ENCODE measurements around the gene NRIP3. TPM values are rescaled to one million over a fixed set of nuclear protein-coding genes. Genes with fewer than 3 reads are reported as not detected.
A peak's percentile ranks its signal among the peaks of the same experiment; 100 is the strongest.

NRIP3 gene
- 1 to 10 TPM in 2 of 4 donors, under 1 TPM in 1, not detected in 1; 0.42 to 1.8 (median 1.3) TPM for total RNA-seq

DNA sequence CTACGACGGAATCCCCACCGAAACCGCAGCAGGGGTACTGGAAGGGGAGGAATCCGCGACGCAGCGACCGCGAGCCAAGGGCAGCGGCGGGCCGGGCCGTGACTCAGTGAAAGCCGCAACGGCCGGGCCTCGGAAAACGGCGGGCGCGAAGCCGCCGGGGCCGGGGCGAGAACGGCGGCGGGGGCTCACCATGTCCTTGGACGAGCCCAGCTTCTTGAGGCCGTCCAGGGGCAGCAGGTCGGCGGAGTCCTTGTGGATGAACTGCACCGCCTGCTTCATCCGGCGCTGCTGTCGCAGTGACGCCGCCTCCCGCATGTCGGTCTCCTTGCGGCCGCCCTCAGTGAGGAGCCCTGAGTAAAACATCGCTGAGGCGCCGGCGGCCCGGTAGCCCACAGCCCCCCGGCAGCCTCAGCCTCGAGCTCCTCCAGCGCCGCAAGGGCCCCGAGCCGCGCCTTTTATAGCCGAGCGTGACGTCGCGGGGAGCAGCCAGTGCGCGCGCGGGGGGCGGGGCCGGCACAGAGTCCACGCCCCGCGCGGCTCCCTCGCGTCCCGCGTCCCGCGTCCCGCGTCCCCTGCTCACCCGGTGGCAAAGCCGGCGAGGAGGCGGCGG lies at the start of gene NRIP3:
TSS of gene NRIP3 (minus strand) at position 429 of the 610 bp plus-strand sequence. CDS start at position 363, 66 bp downstream.
- H3K9me3 ChIP-seq = no peaks in the 10 kb centered on the region
- peak within 1 kb of the TSS in 1 of 4 donors; percentile 27 for H3K27ac ChIP-seq
- H3K36me3 ChIP-seq = no peaks in the 10 kb centered on the region
- peak; percentile 3 to 33 for TF ChIP-seq POLR2A (IDR thresholded peaks at IDR 0.05)
- TF ChIP-seq EP300 (IDR thresholded peaks at IDR 0.05) = no peak
- TF ChIP-seq, protein P1, sequence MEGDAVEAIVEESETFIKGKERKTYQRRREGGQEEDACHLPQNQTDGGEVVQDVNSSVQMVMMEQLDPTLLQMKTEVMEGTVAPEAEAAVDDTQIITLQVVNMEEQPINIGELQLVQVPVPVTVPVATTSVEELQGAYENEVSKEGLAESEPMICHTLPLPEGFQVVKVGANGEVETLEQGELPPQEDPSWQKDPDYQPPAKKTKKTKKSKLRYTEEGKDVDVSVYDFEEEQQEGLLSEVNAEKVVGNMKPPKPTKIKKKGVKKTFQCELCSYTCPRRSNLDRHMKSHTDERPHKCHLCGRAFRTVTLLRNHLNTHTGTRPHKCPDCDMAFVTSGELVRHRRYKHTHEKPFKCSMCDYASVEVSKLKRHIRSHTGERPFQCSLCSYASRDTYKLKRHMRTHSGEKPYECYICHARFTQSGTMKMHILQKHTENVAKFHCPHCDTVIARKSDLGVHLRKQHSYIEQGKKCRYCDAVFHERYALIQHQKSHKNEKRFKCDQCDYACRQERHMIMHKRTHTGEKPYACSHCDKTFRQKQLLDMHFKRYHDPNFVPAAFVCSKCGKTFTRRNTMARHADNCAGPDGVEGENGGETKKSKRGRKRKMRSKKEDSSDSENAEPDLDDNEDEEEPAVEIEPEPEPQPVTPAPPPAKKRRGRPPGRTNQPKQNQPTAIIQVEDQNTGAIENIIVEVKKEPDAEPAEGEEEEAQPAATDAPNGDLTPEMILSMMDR (IDR thresholded peaks at IDR 0.05) = no peak
- H3K4me3 ChIP-seq = peak within 1 kb of the TSS; percentile 21 to 55 (median 46)
- peak; percentile 41 to 54 for DNase-seq (ENCODE audit: low spot score in 2 of 2)
- H3K4me1 ChIP-seq = peaks cover 0 to 18% (median 13%) of the 10 kb centered on the region in 4 donors
- 2 to 12% methylated on average over 17 to 44 of the region's 83 CpGs for WGBS, 2 donors
- peaks cover 0 to 52% of the 10 kb centered on the region in 2 donors for H3K27me3 ChIP-seq

DNA sequence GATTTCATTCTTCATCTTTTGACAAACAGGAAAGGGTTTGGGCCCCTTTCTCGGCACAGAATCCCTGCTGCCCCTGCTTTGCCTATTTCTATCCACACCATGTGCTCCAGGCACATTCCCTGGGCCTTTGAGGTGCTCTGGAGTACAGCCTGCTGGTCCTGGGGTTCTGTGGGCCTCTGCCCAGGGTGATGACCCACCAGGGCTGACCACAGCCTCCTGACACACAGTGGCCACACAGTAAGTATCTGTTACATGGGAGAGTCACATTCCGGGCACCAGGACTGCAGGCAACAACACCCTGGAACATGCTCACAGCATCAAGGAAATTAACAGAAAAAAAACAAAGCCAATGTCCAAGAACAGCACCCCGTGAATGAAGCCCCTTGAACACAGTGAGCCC lies 48.5 kb upstream of the NRIP3 start:
- 94 to 97% methylated on average over 3 of the region's 3 CpGs for WGBS, 2 donors
- no peak overlapping the region for H3K27ac ChIP-seq

DNA sequence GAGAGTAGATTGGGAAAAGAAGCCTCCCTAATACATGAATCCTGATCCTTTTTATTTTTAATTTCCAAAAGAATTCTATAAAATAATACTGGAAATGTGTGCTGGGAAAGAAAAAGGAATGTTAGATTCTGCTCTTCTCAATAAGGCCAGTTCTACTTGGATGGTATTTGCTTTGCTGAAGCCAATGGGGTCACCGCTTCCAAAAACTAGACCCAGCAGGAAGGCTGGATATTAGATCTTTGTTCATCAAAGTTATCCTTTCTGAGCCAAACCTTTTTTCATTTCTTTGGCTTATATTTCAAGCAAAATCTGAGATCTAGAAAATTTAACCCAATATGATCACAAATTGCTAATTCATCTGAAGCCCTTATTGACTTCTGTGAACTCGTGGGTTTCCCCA lies 46.2 kb upstream of the NRIP3 start:
- WGBS, 2 donors = 89 to 92% methylated on average over 2 of the region's 2 CpGs
- Histone ChIP-seq H3K36me3 (no peaks in the 10 kb centered on the region), H3K4me1 (peaks cover 0 to 21% (median 2%) of the 10 kb centered on the region in 4 donors), H3K27me3 (no peaks in the 10 kb centered on the region), H3K27ac (no peak overlapping the region), H3K9me3 (no peaks in the 10 kb centered on the region), H3K4me3 (no peak overlapping the region)
- no peak for DNase-seq (ENCODE audit: low spot score in 2 of 2)
- TF ChIP-seq POLR2A (IDR thresholded peaks at IDR 0.05) (no peak), EP300 (IDR thresholded peaks at IDR 0.05) (no peak)
- TF ChIP-seq, protein P1 (IDR thresholded peaks at IDR 0.05) = no peak

More for the DNA sequence above, 48.5 kb upstream of the NRIP3 start:
- no peaks in the 10 kb centered on the region for H3K9me3 ChIP-seq
- TF ChIP-seq, protein P1 (IDR thresholded peaks at IDR 0.05) = no peak
- no peak for TF ChIP-seq EP300 (IDR thresholded peaks at IDR 0.05)
- no peak for TF ChIP-seq POLR2A (IDR thresholded peaks at IDR 0.05)
- H3K27me3 ChIP-seq = no peaks in the 10 kb centered on the region
- H3K36me3 ChIP-seq = no peaks in the 10 kb centered on the region
- peaks cover 0 to 35% (median 5%) of the 10 kb centered on the region in 4 donors for H3K4me1 ChIP-seq
- no peak for DNase-seq (ENCODE audit: low spot score in 2 of 2)
- no peak overlapping the region for H3K4me3 ChIP-seq

DNA sequence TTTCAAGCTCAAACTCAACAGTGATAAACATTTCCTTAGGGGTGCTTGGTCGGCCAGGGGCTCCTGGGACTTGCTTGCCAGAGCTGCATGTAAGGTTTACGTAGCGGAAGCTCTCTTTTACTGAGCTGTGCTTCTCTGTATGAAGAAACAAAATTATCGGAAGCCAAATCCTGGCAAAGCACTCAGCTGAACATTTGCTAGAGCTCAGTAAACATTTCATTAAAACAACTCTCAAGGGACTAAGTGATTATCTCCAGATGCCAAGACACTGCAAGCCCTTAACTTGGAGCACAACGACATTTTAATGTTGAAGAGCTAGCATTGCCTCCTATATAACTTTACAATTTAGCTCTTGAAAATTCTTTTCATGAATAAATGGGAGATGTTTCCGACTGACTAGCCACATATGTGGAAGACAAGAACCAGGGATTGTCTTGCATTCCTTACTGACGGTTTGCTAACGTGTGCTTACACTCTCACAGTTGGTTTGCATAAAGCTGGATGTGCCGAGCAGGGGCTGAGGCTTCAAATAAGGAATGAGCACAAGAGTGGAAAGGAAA lies 44.2 kb upstream of the NRIP3 start:
- H3K4me3 ChIP-seq = no peak overlapping the region
- no peaks in the 10 kb centered on the region for H3K36me3 ChIP-seq
- DNase-seq (ENCODE audit: low spot score in 2 of 2) = no peak
- peaks cover 0 to 19% (median 2%) of the 10 kb centered on the region in 4 donors for H3K4me1 ChIP-seq
- TF ChIP-seq EP300 (IDR thresholded peaks at IDR 0.05) = no peak
- no peak for TF ChIP-seq POLR2A (IDR thresholded peaks at IDR 0.05)
- TF ChIP-seq, protein P1 (IDR thresholded peaks at IDR 0.05) = no peak
- peak overlapping the region in 3 of 4 donors; percentile 19 to 50 (median 23) for H3K27ac ChIP-seq
- H3K9me3 ChIP-seq = no peaks in the 10 kb centered on the region
- H3K27me3 ChIP-seq = no peaks in the 10 kb centered on the region
- 48 to 50% methylated on average over 9 of the region's 9 CpGs for WGBS, 2 donors

DNA sequence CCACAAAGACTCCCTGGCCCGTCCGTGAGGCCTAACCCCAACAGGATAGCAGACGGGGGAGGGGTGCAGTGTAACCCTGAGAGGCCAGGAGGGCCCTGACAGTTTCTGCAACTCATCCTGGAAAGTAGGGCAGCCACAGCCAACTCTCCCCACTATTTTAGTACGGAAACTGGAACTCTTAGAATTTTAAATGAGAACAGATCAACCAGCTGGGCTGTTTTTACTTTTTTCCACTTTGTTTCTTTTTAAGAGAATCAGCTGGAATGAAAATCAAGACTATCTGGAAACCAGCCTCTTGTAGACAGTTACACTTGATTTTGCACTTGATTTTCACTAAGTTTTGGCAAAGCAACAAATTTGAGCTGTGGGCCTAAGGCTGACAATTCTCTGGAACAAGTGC lies 42.7 kb upstream of the NRIP3 start:
- WGBS, 2 donors = 73 to 88% methylated on average over 4 of the region's 4 CpGs
- Histone ChIP-seq H3K36me3 (no peaks in the 10 kb centered on the region), H3K27me3 (no peaks in the 10 kb centered on the region), H3K4me3 (no peak overlapping the region), H3K9me3 (no peaks in the 10 kb centered on the region), H3K4me1 (peaks cover 0 to 19% (median 2%) of the 10 kb centered on the region in 4 donors), H3K27ac (peak overlapping the region in 1 of 4 donors; percentile 3)
- TF ChIP-seq EP300 (IDR thresholded peaks at IDR 0.05) (no peak), POLR2A (IDR thresholded peaks at IDR 0.05) (no peak)
- TF ChIP-seq, protein P1 (IDR thresholded peaks at IDR 0.05) = no peak
- no peak for DNase-seq (ENCODE audit: low spot score in 2 of 2)
